ENCODE results near the gene PSRC1.

Gene PSRC1

DNA sequence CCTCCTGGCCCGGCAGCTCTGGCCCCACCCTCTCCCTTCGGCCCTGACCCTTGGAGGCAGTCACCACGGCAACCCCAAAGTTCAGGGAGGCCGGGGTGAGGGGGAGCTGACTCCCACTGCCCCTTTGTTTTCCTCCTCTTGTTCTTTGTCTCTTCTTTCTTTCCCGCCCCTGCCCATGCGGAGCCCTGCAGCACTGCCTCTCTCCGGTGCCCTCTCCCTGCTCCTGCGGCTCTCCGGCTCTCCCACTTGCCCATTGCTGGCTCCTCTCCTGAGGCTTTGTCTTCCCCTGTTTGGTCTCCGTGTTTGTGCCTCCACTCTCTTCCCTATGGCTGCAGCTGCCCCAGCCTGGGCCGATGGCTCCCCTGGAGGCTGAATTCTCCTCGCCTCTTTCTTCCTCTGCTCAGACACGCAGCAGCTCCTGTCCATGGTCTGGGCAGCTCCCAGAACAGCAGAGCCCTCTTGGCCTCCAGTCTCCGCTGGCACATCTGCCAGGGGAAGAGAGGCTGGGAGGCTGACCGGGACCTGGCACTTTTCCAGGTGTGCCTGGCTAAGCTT, 27.8 kb downstream of the PSRC1 start:
- TF ChIP-seq, protein P1, sequence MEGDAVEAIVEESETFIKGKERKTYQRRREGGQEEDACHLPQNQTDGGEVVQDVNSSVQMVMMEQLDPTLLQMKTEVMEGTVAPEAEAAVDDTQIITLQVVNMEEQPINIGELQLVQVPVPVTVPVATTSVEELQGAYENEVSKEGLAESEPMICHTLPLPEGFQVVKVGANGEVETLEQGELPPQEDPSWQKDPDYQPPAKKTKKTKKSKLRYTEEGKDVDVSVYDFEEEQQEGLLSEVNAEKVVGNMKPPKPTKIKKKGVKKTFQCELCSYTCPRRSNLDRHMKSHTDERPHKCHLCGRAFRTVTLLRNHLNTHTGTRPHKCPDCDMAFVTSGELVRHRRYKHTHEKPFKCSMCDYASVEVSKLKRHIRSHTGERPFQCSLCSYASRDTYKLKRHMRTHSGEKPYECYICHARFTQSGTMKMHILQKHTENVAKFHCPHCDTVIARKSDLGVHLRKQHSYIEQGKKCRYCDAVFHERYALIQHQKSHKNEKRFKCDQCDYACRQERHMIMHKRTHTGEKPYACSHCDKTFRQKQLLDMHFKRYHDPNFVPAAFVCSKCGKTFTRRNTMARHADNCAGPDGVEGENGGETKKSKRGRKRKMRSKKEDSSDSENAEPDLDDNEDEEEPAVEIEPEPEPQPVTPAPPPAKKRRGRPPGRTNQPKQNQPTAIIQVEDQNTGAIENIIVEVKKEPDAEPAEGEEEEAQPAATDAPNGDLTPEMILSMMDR (IDR thresholded peaks at IDR 0.05; ENCODE audit: low read depth, low read length), result no peak
- no peak overlapping the region for H3K4me3 ChIP-seq (ENCODE audit: low read depth, low read length)
- H3K36me3 ChIP-seq, result peaks cover 8% of the 10 kb centered on the region
- peak; percentile 17 for DNase-seq
- no peaks in the 10 kb centered on the region for H3K27me3 ChIP-seq
- H3K4me1 ChIP-seq, result peaks cover 28% of the 10 kb centered on the region
- no peaks in the 10 kb centered on the region for H3K9me3 ChIP-seq

DNA sequence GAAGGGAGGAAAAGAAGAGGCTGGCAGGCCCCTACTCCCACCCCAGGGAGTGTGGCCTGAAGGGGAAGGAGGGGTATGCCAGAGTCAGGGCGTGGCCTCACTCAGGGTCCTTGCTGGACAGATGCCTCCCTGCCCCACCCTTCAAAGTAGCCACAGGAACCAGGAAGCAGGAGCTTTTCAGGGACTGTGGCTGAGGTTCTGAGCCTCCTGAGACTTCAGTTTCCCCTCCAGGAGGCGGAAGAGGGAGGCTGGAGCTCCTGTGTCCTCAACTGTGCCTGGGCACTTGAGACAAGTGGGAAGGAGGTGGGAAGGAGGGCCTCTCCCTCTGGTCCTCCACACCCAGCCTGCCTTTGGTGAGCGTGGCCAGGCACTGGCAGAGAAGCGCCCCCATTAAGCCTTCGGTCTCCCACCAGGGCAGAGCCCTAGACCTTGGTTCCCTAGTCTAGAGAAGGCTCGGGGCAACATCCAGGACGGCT, 28.3 kb downstream of the PSRC1 start:
- peaks cover 26% of the 10 kb centered on the region for H3K4me1 ChIP-seq
- peak overlapping the region; percentile 46 for H3K4me3 ChIP-seq (ENCODE audit: low read depth, low read length)
- no peaks in the 10 kb centered on the region for H3K27me3 ChIP-seq
- peaks cover 8% of the 10 kb centered on the region for H3K36me3 ChIP-seq
- TF ChIP-seq, protein P1 (IDR thresholded peaks at IDR 0.05; ENCODE audit: low read depth, low read length), result no peak
- DNase-seq, result peak; percentile 15
- H3K9me3 ChIP-seq, result no peaks in the 10 kb centered on the region

DNA sequence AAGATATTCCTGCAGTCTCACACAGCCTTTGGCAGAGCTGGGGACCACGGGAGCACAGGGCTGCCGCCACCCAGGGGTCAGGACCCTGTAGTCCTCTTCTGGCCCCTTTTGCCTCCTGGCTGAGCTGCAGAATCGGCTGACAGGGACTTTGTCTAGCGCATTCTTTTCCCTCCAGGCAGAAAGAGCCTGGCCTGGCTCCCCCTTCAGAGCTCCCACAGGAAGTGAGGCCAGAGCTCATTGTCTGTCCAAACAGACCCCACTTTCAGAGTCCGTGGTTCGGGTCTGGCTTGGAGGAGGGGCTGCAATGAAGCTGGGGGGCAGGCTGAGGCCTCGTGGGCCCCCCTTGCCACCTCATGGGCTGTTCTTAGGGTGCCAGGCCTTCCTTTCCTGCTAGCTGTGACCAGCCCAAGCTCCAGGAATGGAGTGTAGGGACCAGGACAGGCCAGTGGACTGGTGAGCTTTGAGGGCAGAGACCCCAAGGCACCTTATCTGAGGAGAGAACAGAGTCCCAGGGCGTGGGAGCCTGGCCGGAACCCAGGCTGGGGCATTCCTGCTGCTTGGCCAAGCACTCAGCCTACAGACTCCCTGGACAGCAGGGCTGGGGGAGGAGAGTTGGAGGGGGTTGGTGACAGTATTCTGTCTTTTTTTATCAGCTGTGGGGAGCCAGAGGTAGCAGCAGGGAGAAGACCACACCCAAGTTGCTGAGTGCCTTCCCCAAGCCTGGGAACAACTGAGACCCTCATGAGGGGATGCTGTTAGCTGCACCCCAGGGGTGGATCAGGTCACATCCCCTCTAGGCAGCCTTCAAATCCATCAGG, 28.9 kb downstream of the PSRC1 start:
- peaks cover 28% of the 10 kb centered on the region for H3K4me1 ChIP-seq
- DNase-seq, result peak; percentile 64

DNA sequence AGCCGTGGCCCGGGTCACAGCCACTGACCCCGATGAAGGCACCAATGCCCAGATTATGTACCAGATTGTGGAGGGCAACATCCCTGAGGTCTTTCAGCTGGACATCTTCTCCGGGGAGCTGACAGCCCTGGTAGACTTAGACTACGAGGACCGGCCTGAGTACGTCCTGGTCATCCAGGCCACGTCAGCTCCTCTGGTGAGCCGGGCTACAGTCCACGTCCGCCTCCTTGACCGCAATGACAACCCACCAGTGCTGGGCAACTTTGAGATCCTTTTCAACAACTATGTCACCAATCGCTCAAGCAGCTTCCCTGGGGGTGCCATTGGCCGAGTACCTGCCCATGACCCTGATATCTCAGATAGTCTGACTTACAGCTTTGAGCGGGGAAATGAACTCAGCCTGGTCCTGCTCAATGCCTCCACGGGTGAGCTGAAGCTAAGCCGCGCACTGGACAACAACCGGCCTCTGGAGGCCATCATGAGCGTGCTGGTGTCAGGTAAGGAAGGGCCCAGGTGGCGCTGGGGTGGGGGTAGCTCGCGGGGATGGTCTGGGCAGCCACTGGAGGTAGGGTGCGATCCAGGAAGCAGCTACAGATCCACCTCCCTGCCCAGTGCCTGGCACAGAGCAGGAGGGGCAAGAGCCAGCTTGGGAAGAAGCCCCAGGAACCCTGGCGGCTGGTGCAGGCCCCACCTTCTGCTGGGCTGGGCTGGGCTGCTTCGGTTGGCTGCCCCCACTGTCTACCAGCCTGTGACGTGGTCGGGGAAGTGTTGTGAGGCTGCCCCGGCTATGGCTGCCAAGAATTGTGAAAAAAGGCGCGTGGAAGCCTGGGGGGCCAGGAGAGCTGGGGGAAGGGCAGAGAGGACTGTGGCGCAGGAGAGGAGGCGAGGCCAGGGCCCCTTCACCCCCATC, 29.8 kb downstream of the PSRC1 start:
- TF ChIP-seq, protein P1 (IDR thresholded peaks at IDR 0.05; ENCODE audit: low read depth, low read length), result no peak

More for the DNA sequence above, 28.9 kb downstream of the PSRC1 start:
- H3K27me3 ChIP-seq, result no peaks in the 10 kb centered on the region
- TF ChIP-seq, protein P1 (IDR thresholded peaks at IDR 0.05; ENCODE audit: low read depth, low read length), result peak; percentile 13; the same call in 1 of the 2 replicates
- H3K36me3 ChIP-seq, result peaks cover 6% of the 10 kb centered on the region
- H3K4me3 ChIP-seq (ENCODE audit: low read depth, low read length), result peak overlapping the region; percentile 46
- H3K9me3 ChIP-seq, result no peaks in the 10 kb centered on the region

DNA sequence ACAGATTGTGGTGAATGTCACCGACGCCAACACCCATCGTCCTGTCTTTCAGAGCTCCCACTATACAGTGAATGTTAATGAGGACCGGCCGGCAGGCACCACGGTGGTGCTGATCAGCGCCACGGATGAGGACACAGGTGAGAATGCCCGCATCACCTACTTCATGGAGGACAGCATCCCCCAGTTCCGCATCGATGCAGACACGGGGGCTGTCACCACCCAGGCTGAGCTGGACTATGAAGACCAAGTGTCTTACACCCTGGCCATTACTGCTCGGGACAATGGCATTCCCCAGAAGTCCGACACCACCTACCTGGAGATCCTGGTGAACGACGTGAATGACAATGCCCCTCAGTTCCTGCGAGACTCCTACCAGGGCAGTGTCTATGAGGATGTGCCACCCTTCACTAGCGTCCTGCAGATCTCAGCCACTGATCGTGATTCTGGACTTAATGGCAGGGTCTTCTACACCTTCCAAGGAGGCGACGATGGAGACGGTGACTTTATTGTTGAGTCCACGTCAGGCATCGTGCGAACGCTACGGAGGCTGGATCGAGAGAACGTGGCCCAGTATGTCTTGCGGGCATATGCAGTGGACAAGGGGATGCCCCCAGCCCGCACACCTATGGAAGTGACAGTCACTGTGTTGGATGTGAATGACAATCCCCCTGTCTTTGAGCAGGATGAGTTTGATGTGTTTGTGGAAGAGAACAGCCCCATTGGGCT, 30.6 kb downstream of the PSRC1 start:
- no peak overlapping the region for H3K4me3 ChIP-seq (ENCODE audit: low read depth, low read length)
- H3K36me3 ChIP-seq, result no peaks in the 10 kb centered on the region; the same call in 1 of the 2 replicates
- TF ChIP-seq, protein P1 (IDR thresholded peaks at IDR 0.05; ENCODE audit: low read depth, low read length), result no peak
- no peaks in the 10 kb centered on the region for H3K9me3 ChIP-seq
- DNase-seq, result no peak
- H3K27me3 ChIP-seq, result no peaks in the 10 kb centered on the region
- peaks cover 30% of the 10 kb centered on the region for H3K4me1 ChIP-seq

More for the DNA sequence above, 29.8 kb downstream of the PSRC1 start:
- DNase-seq, result peak; percentile 83
- H3K36me3 ChIP-seq, result no peaks in the 10 kb centered on the region; the same call in 1 of the 2 replicates
- peak overlapping the region; percentile 46 for H3K4me3 ChIP-seq (ENCODE audit: low read depth, low read length)
- peaks cover 30% of the 10 kb centered on the region for H3K4me1 ChIP-seq
- H3K27me3 ChIP-seq, result no peaks in the 10 kb centered on the region
- H3K9me3 ChIP-seq, result no peaks in the 10 kb centered on the region

Data from BE2C (cell line).